Measurements from ENCODE around the gene NUDT16. TPM values are rescaled to one million over a fixed set of nuclear protein-coding genes. Genes with fewer than 3 reads are reported as not detected.

NUDT16 gene
- total RNA-seq, 2 donors from 2014 or later: 15.2 to 21.1 TPM

DNA sequence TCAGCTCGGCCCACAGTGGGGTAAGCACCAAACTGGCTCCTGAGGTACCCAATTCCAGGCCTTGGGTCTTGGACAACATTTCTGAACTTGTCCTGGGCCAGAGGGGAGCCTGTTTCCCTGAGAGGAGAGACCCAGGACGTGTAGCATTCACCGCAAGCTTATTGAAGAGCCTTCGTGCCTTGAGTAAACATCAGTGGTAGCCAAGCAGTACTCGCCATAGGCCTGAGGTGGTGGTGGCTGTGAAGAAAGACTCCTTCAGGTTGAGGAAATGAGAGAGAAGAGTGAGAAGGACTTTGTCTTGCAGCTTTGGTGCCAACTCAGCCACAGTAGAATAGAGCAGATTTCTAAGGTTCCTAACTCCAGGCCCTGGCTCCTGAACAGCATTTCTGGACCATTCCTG lies 50.2 kb downstream of the NUDT16 start:
- H3K9me3 ChIP-seq (ENCODE audit: control insufficient read depth, low read length): no peaks in the 10 kb centered on the region
- H3K4me3 Mint-ChIP-seq: no peak overlapping the region
- 74 to 93% methylated on average over 4 to 5 of the region's 5 CpGs for WGBS, 2 experiments (ENCODE audit: insufficient coverage in 1 of 2, insufficient read length in 1 of 2)
- peaks cover 4% of the 10 kb centered on the region for H3K4me1 Mint-ChIP-seq
- no peaks in the 10 kb centered on the region for H3K27me3 ChIP-seq (ENCODE audit: control insufficient read depth, insufficient read depth, low read length, poor library complexity, severe bottlenecking)
- H3K27ac Mint-ChIP-seq: no peak overlapping the region
- no peaks in the 10 kb centered on the region for H3K9me3 Mint-ChIP-seq
- no peak for DNase-seq
- no peak overlapping the region for H3K27ac ChIP-seq (ENCODE audit: low read depth, low read length)
- no peaks in the 10 kb centered on the region for H3K36me3 Mint-ChIP-seq (ENCODE audit: low read depth)
- H3K4me3 ChIP-seq (ENCODE audit: low read length): no peak overlapping the region
- H3K27me3 Mint-ChIP-seq (ENCODE audit: insufficient read depth): no peaks in the 10 kb centered on the region
- H3K36me3 ChIP-seq (ENCODE audit: control insufficient read depth, insufficient read depth, low read length): no peaks in the 10 kb centered on the region
- no peak overlapping the region for H3K9ac ChIP-seq (ENCODE audit: extremely low read depth, low read length, poor library complexity, severe bottlenecking)
- no peak for TF ChIP-seq CTCF (conservative IDR thresholded peaks at IDR 0.05)
- no peaks in the 10 kb centered on the region for H3K4me1 ChIP-seq (ENCODE audit: control insufficient read depth, insufficient read depth, low read length)

- Histone ChIP-seq H3K4me1 (ENCODE audit: control insufficient read depth, insufficient read depth, low read length) (no peaks in the 10 kb centered on the region), H3K4me3 (ENCODE audit: low read length) (no peak overlapping the region), H3K36me3 (ENCODE audit: control insufficient read depth, insufficient read depth, low read length) (no peaks in the 10 kb centered on the region), H3K27ac (ENCODE audit: low read depth, low read length) (no peak overlapping the region), H3K27me3 (ENCODE audit: control insufficient read depth, insufficient read depth, low read length, poor library complexity, severe bottlenecking) (no peaks in the 10 kb centered on the region), H3K9me3 (ENCODE audit: control insufficient read depth, low read length) (no peaks in the 10 kb centered on the region), H3K9ac (ENCODE audit: extremely low read depth, low read length, poor library complexity, severe bottlenecking) (no peak overlapping the region)
- no peaks in the 10 kb centered on the region for H3K4me1 Mint-ChIP-seq
- WGBS, 2 experiments (ENCODE audit: insufficient coverage in 1 of 2, insufficient read length in 1 of 2): 92 to 97% methylated on average over 3 of the region's 3 CpGs
- H3K9me3 Mint-ChIP-seq: no peaks in the 10 kb centered on the region
- H3K36me3 Mint-ChIP-seq (ENCODE audit: low read depth): no peaks in the 10 kb centered on the region
- DNase-seq: no peak
- TF ChIP-seq CTCF (conservative IDR thresholded peaks at IDR 0.05): no peak
- H3K27me3 Mint-ChIP-seq (ENCODE audit: insufficient read depth): no peaks in the 10 kb centered on the region
- H3K27ac Mint-ChIP-seq: no peak overlapping the region
- no peak overlapping the region for H3K4me3 Mint-ChIP-seq
Observed at GRCh38 chr3:131432441-131432840, 50.9 kb downstream of the NUDT16 start.

DNA sequence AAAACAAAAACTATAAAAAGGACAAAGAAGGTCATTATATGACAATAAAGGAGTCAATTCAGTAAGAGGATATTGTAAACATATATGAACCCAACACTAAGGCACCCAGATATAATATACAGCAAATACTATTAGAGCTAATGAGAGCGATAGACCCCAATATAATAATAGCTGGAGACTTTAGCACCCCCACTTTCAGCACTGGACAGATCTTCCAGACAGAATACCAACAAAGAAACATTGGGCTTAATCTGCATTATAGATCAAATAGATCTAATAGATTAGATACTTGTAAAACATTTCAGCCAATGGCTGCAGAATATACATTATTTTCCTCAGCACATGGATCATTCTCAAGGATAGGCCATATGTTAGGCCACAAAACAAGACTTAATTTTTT lies 53.4 kb downstream of the NUDT16 start:
- Mint-ChIP-seq H3K27me3 (ENCODE audit: insufficient read depth) (no peaks in the 10 kb centered on the region), H3K27ac (no peak overlapping the region), H3K9me3 (no peaks in the 10 kb centered on the region), H3K4me3 (no peak overlapping the region), H3K36me3 (ENCODE audit: low read depth) (no peaks in the 10 kb centered on the region), H3K4me1 (no peaks in the 10 kb centered on the region)
- H3K36me3 ChIP-seq (ENCODE audit: control insufficient read depth, insufficient read depth, low read length): no peaks in the 10 kb centered on the region
- no peak overlapping the region for H3K9ac ChIP-seq (ENCODE audit: extremely low read depth, low read length, poor library complexity, severe bottlenecking)
- WGBS, 2 experiments (ENCODE audit: insufficient coverage in 1 of 2, insufficient read length in 1 of 2): 95% methylated on average over 1 of the region's 1 CpG; no CpG with 5 or more reads in 1 of the 2 experiments
- H3K9me3 ChIP-seq (ENCODE audit: control insufficient read depth, low read length): no peaks in the 10 kb centered on the region
- no peaks in the 10 kb centered on the region for H3K4me1 ChIP-seq (ENCODE audit: control insufficient read depth, insufficient read depth, low read length)
- no peak for TF ChIP-seq CTCF (conservative IDR thresholded peaks at IDR 0.05)
- H3K27ac ChIP-seq (ENCODE audit: low read depth, low read length): no peak overlapping the region
- no peaks in the 10 kb centered on the region for H3K27me3 ChIP-seq (ENCODE audit: control insufficient read depth, insufficient read depth, low read length, poor library complexity, severe bottlenecking)
- DNase-seq: no peak
- H3K4me3 ChIP-seq (ENCODE audit: low read length): no peak overlapping the region

Other genes starting within 250 kb of the NUDT16 start
- 100 to 1,000 TPM; 110 to 119 TPM for gene MRPL3, start 121.2 kb downstream of the NUDT16 start, total RNA-seq